HL-60/S4 treated with phorbol 12-myristate 13-acetate at 8.2 ng/mL for 4 days and 3 days (cell line): ENCODE data around the gene GRM8.

Experiments
- in situ Hi-C: fragments of 300-500 bp; cut with MboI; formaldehyde crosslinking; loops from 2 replicates; pipeline ENCODE4 v1.15.0; 2022; ENCODE audit warnings: low sequenced_read_pairs

GRM8 gene

GRCh38 chr7:126755381-126755780, 497.4 kb downstream of the GRM8 start:
- in situ Hi-C loops = no loop called here

GRCh38 chr7:126750207-126750911, 502.4 kb downstream of the GRM8 start:
- in situ Hi-C loops = no loop called here

GRCh38 chr7:126728967-126729366, 523.8 kb downstream of the GRM8 start:
- in situ Hi-C loops = no loop called here

- in situ Hi-C loops = no loop called here
Measured at GRCh38 chr7:126727930-126728391, 524.8 kb downstream of the GRM8 start.

- in situ Hi-C loops = no loop called here
Measured at GRCh38 chr7:126723966-126724544, 528.7 kb downstream of the GRM8 start.

GRCh38 chr7:126720232-126720631, 532.5 kb downstream of the GRM8 start:
- in situ Hi-C loops = no loop called here

GRCh38 chr7:126718419-126718818, 534.3 kb downstream of the GRM8 start:
- in situ Hi-C loops = no loop called here

- in situ Hi-C loops = no loop called here
Measured at GRCh38 chr7:126716321-126716720, 536.4 kb downstream of the GRM8 start.

GRCh38 chr7:126715076-126715475, 537.7 kb downstream of the GRM8 start:
- in situ Hi-C loops = no loop called here

GRCh38 chr7:126702242-126703016, 550.3 kb downstream of the GRM8 start:
- in situ Hi-C loops = no loop called here

- in situ Hi-C loops = no loop called here
Measured at GRCh38 chr7:126700807-126701604, 551.7 kb downstream of the GRM8 start.

GRCh38 chr7:126699707-126700106, 553.0 kb downstream of the GRM8 start:
- in situ Hi-C loops = no loop called here

- in situ Hi-C loops = no loop called here
Measured at GRCh38 chr7:126698909-126699308, 553.8 kb downstream of the GRM8 start.

- in situ Hi-C loops = no loop called here
Measured at GRCh38 chr7:126698446-126698845, 554.3 kb downstream of the GRM8 start.

- in situ Hi-C loops = no loop called here
Measured at GRCh38 chr7:126696256-126697038, 556.3 kb downstream of the GRM8 start.

GRCh38 chr7:126690848-126691751, 561.6 kb downstream of the GRM8 start:
- in situ Hi-C loops = no loop called here

GRCh38 chr7:126690104-126690503, 562.6 kb downstream of the GRM8 start:
- in situ Hi-C loops = no loop called here

- in situ Hi-C loops = no loop called here
Measured at GRCh38 chr7:126689037-126689436, 563.7 kb downstream of the GRM8 start.

GRCh38 chr7:126686474-126686873, 566.3 kb downstream of the GRM8 start:
- in situ Hi-C loops = no loop called here
